GM19467 (cell line): Measurements from ENCODE around the gene GPATCH1.
"Not testable (repeated sequence)": the region's sequence is repeated elsewhere in the genome, so short reads cannot be mapped to it uniquely, and the experiment has no call there.

Experiments used
- ATAC-seq: cut with Tn5 transposase; IDR thresholded peaks from one replicate; pipeline ENCODE4 v1.9.1; 2021; ENCODE audit warnings: mild to moderate bottlenecking, moderate library complexity; ENCODE audit not compliant: unreplicated experiment

GPATCH1 gene, protein sequence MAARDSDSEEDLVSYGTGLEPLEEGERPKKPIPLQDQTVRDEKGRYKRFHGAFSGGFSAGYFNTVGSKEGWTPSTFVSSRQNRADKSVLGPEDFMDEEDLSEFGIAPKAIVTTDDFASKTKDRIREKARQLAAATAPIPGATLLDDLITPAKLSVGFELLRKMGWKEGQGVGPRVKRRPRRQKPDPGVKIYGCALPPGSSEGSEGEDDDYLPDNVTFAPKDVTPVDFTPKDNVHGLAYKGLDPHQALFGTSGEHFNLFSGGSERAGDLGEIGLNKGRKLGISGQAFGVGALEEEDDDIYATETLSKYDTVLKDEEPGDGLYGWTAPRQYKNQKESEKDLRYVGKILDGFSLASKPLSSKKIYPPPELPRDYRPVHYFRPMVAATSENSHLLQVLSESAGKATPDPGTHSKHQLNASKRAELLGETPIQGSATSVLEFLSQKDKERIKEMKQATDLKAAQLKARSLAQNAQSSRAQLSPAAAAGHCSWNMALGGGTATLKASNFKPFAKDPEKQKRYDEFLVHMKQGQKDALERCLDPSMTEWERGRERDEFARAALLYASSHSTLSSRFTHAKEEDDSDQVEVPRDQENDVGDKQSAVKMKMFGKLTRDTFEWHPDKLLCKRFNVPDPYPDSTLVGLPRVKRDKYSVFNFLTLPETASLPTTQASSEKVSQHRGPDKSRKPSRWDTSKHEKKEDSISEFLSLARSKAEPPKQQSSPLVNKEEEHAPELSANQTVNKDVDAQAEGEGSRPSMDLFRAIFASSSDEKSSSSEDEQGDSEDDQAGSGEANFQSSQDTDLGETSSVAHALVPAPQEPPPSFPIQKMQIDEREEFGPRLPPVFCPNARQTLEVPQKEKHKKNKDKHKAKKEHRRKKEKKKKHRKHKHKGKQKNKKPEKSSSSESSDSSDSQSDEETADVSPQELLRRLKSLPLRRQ

DNA sequence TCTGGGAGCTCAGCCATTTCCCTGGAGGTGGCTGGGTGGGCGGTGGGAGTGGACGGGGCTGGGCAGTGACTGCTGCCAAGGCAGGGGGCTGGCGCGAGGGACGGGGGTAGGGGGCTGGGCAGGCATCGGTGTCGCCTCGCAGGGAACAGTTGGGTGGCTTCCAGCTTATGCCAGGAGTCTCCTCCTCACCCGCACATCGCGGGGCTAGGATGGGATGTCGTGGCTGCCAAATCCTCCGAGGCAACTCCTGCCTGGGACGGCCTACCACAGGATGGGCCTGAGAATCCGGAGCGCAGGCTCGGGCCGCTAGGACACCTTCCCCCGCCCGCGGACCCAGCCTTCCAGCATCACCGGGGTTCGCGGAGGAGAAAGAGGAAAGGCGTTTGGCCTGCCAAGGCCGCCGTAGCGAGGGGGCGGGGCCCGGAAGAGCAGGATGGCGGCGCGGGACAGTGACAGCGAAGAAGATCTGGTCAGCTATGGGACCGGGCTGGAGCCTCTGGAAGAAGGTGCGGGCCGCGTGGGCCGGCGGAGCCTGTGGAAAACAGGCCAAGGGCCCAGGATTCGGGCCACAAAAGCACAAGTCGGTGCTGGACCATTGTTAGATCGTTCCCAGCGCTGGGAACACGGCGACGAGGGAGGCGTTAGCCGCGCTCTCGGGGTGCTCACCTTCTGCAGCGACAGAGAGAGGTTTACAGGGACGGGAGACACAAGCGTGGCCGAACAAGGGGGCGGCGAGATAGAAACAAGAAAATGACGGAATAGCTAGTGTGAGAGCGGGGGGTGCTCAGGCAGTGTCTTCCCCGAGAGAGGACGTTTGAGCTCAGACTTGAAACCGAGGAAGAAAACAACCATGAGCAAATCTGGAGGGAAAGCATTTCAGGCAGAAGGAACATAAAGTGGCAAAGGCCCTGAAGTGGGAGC is at the start of gene GPATCH1:
Gene GPATCH1 (plus strand): TSS at position 421 of the 921 bp plus-strand sequence. CDS start 13 bp downstream, at position 434.
- peak; percentile 77 for ATAC-seq

DNA sequence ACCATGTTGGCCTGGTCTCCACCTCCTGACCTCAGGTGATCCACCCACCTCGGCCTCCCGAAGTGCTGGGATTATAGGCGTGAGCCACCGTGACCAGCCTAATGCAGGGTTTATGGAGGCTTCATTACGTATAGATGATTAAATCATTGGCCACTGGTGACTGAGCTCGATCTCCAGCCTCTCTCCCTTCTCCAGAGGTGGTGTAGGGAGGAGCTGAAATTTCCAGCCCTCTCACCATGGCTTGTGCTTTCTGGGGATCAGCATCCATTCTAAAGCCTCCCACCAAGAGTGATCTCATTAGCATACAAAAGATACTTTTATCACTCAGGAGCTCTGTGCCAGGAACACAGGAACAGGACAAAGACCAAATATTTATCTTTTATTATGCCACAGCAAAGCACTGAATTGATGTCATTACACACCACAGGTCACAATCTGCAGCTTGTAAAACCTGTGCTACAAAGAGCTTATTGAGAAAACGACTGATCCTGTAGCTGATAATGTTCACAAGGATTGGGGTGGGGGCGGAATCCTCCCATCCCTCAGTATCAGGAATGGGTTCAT is 48.7 kb upstream of the GPATCH1 start:
- no peak for ATAC-seq

- ATAC-seq = no peak
These were observed 45.5 kb upstream of the GPATCH1 start for GRCh38 chr19:33035461-33035860.

- not testable (repeated sequence) for ATAC-seq
These were observed 44.4 kb upstream of the GPATCH1 start for GRCh38 chr19:33036370-33037167.

DNA sequence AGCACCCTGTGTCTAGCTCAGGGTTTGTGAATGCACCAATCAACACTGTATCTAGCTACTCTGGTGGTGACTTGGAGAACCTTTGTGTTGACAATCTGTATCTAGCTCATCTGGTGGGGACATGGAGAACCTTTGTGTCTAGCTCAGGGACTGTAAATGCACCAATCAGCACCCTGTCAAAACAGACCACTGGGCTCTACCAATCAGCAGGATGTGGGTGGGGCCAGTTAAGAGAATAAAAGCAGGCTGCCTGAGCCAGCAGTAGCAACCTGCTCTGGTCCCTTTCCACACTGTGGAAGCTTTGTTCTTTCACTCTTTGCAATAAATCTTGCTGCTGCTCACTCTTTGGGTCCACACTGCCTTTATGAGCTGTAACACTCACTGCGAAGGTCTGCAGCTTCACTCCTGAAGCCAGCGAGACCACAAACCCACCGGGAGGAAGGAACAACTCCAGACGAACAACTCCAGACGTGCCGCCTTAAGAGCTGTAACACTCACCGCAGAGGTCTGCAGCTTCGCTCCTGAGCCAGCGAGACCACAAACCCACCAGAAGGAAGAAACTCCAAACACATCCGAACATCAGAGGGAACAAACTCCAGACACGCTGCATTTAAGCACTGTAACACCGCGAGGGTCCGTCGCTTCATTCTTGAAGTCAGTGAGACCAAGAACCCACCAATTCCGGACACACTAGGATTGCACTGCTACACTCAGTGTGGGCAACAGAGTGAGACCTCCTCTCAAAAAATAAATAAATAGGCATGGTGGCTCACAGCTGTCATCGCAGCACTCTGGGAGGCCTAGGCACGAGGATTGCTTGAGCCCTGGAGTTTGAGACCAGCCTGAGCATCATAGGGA is 43.6 kb upstream of the GPATCH1 start:
- not testable (repeated sequence) for ATAC-seq

DNA sequence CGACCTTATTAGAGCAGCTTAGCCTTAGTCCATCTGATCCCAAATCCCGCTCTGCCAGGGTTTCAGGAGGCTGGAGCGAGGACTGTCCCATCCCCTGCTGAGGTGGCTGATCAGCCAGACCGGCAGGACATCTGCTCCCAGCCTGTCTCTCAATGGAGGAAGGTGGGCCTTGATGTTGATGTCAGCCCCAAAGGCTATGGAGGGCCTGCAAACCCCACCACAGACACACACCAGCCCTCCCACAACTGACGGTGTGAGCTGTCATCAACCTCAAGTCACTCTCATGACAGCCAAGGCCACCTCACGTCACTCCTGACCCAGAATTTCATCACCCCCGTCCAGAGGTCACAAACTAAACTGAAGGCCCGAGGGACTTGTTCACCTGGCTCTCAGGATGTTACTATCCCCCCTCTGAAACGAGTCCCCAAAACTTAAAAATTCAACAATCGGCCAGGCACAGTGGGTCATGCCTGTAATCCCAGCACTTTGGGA is 41.8 kb upstream of the GPATCH1 start:
- no peak for ATAC-seq

GRCh38 chr19:33039815-33040214 is 41.2 kb upstream of the GPATCH1 start:
- ATAC-seq = no peak

- ATAC-seq = no peak
These were observed 39.8 kb upstream of the GPATCH1 start for GRCh38 chr19:33040994-33041827.

DNA sequence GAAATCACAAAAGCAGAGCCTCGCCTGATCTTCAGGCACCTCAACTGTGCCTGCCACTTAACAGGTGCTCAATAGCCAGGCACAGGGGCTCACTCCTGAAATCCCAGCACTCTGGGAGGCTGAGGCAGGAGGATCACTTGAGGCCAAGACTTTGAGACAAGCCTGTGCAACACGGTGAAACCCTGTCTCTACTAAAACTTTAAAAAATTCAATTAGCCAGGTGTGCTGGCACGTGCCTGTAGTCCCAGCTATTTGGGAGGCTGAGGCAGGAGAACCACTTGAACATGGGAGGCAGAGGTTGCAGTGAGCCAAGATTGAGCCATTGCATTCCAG is 39.2 kb upstream of the GPATCH1 start:
- not testable (repeated sequence) for ATAC-seq

GRCh38 chr19:33047422-33047821 is 33.6 kb upstream of the GPATCH1 start:
- no peak for ATAC-seq

GRCh38 chr19:33048806-33049676 is 31.9 kb upstream of the GPATCH1 start:
- no peak for ATAC-seq

- ATAC-seq = no peak
These were observed 30.9 kb upstream of the GPATCH1 start for GRCh38 chr19:33050110-33050509.

DNA sequence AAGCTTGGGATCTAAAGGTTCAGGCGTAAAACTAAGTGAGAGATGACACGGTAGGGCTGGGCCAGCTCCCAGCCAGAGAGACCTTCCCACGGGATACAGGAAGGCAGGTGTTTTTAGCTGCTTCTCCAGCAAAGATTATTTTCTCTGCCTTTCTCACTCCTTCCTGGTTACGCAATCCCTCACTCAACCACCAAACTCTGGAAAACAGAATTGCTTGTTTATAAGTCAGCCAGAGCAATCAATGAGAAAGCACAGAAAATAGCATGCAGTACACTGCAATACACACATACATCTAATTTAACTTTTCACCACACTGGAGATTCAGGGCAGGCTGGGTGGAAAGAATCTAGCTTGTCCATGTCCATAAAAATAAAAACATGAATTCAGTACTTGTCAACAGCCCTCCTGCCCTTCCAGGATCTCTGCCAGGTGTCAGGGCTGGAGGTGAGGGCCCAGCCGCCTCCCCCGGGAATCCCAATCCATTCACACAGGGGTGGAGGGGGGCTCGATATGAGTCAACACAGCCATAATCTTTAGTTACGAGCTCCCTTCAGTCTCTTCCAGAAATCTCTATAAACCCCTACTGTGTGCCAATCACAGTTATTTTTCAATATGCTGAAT is 28.5 kb upstream of the GPATCH1 start:
- ATAC-seq = no peak

- no peak for ATAC-seq
These were observed 26.4 kb upstream of the GPATCH1 start for GRCh38 chr19:33054623-33055022.

DNA sequence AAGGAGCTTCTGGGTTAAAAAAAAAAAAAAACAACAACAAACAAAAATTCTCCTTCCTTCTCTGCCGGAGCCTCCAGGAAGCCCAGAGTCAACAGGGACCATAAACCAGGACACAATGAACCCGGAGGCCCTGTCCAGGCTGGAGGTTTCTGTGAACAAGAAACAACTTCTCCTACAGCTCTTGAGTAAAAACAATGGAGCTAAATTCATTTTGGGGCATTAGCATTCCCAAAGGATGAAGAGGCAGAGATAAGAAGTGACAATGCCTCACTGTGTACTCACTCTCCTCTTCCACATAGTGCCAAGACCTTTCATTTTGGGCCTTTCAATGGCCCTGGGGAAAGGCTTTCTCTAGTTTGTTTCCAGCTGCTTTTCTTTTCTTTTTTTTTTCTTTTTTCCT is 25.3 kb upstream of the GPATCH1 start:
- ATAC-seq = no peak

GRCh38 chr19:33060586-33060985 is 20.4 kb upstream of the GPATCH1 start:
- ATAC-seq = no peak
